K562 (cell line): Measurements from ENCODE around the gene SPAG9. TPM values are rescaled to one million over a fixed set of nuclear protein-coding genes. Genes with fewer than 3 reads are reported as not detected.

Experiments used
- CREB1 ChIP-seq, 2 experiments: sonication (generic) in 1 of 2; formaldehyde crosslinking in 1 of 2; IDR thresholded peaks; 2 replicates each; pipeline versions ENCODE4 v1.6.1 to v1.8.0; 2012 to 2022; ENCODE audit warnings: inconsistent platforms in 1 of 2, mild to moderate bottlenecking in 1 of 2, missing genetic modification reagents in 1 of 2, moderate library complexity in 1 of 2
- ESRRB ChIP-seq: fragments of 250-450 bp; sonication (Bioruptor Pico); IDR thresholded peaks from 2 replicates; pipeline ENCODE4 v1.5.0; 2020; ENCODE audit warnings: mild to moderate bottlenecking, moderate library complexity, borderline replicate concordance
- TEAD2 ChIP-seq: fragments of 450-650 bp; IDR thresholded peaks from 2 replicates; pipeline ENCODE4 v1.6.1; 2016; ENCODE audit warnings: missing genetic modification characterization, control low read depth, missing compliant biosample characterization
- ZBTB7A ChIP-seq: IDR thresholded peaks from 2 replicates; pipeline ENCODE4 v1.6.1; 2011; ENCODE audit warnings: low read depth, mild to moderate bottlenecking, low read length, moderate library complexity, borderline replicate concordance; ENCODE audit not compliant: control insufficient read depth
- ZC3H8 ChIP-seq: fragments of 450-650 bp; IDR thresholded peaks from 2 replicates; pipeline ENCODE4 v1.6.1; 2017
- polyA plus RNA-seq, 8 experiments: library from polyadenylated mRNA; depleted of rRNA in 4 of 8; stranded (reverse) in 5 of 8; unstranded in 3 of 8; fragments of >200 nt; fragmentation: Nextera tagmentation in 2 of 8; fragmentation: Illumina TruSeq in 1 of 8; extraction: Ambion mirVana in 2 of 8; extraction: Trizol in 1 of 8; gene quantifications; 2 replicates each; pipeline versions ENCODE4 v1.2.1 to v1.2.3, GENCODE V29; 2011 to 2014; ENCODE audit warnings: inconsistent platforms in 1 of 8, missing spikeins in 1 of 8
- total RNA-seq, 7 experiments: library from RNA; depleted of rRNA in 6 of 7; stranded (reverse); fragments of >200 nt in 6 of 7; fragmentation: Illumina TruSeq in 2 of 7; extraction: Trizol in 2 of 7; gene quantifications; 2 replicates each; pipeline versions ENCODE4 v1.2.1 to v1.2.3, GENCODE V29; 2011 to 2021; ENCODE audit warnings: low replicate concordance in 1 of 7
- TF ChIP-seq, protein P1 (sequence below): fragments of 250-450 bp; sonication (Bioruptor Pico); IDR thresholded peaks from 2 replicates; pipeline ENCODE4 v1.4.0; 2020; ENCODE audit warnings: mild to moderate bottlenecking, moderate library complexity, borderline replicate concordance
- TF ChIP-seq, protein P2 (sequence below): IDR thresholded peaks from 2 replicates; pipeline ENCODE4 v1.6.1; 2011; ENCODE audit warnings: borderline replicate concordance, low read depth, mild to moderate bottlenecking, moderate library complexity, low read length; ENCODE audit not compliant: insufficient read depth, poor library complexity, severe bottlenecking
- TF ChIP-seq, protein P3 (sequence below): fragments of 450-650 bp; formaldehyde crosslinking; IDR thresholded peaks from 2 replicates; pipeline ENCODE4 v1.4.0; 2022; ENCODE audit warnings: missing genetic modification characterization
- TF ChIP-seq, protein P4 (sequence below): fragments of 450-650 bp; IDR thresholded peaks from 2 replicates; pipeline ENCODE4 v1.6.1; 2016; ENCODE audit warnings: low read depth

Gene SPAG9
- total and polyA plus RNA-seq, 9 of the 15 experiments (the other 6 are each of a cell fraction or from before 2014, with no cell fraction given) = 12.2 to 99.2 (median 58.2) TPM

- TF ChIP-seq ZBTB7A (no peak), CREB1 (IDR thresholded peaks at IDR 0.05) (peak; percentile 67; the same call in 1 of the 2 replicates), CREB1 (CRISPR knock-in tag; IDR thresholded peaks at IDR 0.05) (peak; percentile 74), ZC3H8 (peak; percentile 88), TEAD2 (tag) (no peak), ESRRB (CRISPR knock-in tag) (no peak)
- TF ChIP-seq, protein P1, sequence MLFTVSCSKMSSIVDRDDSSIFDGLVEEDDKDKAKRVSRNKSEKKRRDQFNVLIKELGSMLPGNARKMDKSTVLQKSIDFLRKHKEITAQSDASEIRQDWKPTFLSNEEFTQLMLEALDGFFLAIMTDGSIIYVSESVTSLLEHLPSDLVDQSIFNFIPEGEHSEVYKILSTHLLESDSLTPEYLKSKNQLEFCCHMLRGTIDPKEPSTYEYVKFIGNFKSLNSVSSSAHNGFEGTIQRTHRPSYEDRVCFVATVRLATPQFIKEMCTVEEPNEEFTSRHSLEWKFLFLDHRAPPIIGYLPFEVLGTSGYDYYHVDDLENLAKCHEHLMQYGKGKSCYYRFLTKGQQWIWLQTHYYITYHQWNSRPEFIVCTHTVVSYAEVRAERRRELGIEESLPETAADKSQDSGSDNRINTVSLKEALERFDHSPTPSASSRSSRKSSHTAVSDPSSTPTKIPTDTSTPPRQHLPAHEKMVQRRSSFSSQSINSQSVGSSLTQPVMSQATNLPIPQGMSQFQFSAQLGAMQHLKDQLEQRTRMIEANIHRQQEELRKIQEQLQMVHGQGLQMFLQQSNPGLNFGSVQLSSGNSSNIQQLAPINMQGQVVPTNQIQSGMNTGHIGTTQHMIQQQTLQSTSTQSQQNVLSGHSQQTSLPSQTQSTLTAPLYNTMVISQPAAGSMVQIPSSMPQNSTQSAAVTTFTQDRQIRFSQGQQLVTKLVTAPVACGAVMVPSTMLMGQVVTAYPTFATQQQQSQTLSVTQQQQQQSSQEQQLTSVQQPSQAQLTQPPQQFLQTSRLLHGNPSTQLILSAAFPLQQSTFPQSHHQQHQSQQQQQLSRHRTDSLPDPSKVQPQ = no peak
- TF ChIP-seq, protein P2, sequence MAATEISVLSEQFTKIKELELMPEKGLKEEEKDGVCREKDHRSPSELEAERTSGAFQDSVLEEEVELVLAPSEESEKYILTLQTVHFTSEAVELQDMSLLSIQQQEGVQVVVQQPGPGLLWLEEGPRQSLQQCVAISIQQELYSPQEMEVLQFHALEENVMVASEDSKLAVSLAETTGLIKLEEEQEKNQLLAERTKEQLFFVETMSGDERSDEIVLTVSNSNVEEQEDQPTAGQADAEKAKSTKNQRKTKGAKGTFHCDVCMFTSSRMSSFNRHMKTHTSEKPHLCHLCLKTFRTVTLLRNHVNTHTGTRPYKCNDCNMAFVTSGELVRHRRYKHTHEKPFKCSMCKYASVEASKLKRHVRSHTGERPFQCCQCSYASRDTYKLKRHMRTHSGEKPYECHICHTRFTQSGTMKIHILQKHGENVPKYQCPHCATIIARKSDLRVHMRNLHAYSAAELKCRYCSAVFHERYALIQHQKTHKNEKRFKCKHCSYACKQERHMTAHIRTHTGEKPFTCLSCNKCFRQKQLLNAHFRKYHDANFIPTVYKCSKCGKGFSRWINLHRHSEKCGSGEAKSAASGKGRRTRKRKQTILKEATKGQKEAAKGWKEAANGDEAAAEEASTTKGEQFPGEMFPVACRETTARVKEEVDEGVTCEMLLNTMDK = peak; percentile 37
- TF ChIP-seq, protein P3, sequence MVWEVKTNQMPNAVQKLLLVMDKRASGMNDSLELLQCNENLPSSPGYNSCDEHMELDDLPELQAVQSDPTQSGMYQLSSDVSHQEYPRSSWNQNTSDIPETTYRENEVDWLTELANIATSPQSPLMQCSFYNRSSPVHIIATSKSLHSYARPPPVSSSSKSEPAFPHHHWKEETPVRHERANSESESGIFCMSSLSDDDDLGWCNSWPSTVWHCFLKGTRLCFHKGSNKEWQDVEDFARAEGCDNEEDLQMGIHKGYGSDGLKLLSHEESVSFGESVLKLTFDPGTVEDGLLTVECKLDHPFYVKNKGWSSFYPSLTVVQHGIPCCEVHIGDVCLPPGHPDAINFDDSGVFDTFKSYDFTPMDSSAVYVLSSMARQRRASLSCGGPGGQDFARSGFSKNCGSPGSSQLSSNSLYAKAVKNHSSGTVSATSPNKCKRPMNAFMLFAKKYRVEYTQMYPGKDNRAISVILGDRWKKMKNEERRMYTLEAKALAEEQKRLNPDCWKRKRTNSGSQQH = peak; percentile 97
- TF ChIP-seq, protein P4, sequence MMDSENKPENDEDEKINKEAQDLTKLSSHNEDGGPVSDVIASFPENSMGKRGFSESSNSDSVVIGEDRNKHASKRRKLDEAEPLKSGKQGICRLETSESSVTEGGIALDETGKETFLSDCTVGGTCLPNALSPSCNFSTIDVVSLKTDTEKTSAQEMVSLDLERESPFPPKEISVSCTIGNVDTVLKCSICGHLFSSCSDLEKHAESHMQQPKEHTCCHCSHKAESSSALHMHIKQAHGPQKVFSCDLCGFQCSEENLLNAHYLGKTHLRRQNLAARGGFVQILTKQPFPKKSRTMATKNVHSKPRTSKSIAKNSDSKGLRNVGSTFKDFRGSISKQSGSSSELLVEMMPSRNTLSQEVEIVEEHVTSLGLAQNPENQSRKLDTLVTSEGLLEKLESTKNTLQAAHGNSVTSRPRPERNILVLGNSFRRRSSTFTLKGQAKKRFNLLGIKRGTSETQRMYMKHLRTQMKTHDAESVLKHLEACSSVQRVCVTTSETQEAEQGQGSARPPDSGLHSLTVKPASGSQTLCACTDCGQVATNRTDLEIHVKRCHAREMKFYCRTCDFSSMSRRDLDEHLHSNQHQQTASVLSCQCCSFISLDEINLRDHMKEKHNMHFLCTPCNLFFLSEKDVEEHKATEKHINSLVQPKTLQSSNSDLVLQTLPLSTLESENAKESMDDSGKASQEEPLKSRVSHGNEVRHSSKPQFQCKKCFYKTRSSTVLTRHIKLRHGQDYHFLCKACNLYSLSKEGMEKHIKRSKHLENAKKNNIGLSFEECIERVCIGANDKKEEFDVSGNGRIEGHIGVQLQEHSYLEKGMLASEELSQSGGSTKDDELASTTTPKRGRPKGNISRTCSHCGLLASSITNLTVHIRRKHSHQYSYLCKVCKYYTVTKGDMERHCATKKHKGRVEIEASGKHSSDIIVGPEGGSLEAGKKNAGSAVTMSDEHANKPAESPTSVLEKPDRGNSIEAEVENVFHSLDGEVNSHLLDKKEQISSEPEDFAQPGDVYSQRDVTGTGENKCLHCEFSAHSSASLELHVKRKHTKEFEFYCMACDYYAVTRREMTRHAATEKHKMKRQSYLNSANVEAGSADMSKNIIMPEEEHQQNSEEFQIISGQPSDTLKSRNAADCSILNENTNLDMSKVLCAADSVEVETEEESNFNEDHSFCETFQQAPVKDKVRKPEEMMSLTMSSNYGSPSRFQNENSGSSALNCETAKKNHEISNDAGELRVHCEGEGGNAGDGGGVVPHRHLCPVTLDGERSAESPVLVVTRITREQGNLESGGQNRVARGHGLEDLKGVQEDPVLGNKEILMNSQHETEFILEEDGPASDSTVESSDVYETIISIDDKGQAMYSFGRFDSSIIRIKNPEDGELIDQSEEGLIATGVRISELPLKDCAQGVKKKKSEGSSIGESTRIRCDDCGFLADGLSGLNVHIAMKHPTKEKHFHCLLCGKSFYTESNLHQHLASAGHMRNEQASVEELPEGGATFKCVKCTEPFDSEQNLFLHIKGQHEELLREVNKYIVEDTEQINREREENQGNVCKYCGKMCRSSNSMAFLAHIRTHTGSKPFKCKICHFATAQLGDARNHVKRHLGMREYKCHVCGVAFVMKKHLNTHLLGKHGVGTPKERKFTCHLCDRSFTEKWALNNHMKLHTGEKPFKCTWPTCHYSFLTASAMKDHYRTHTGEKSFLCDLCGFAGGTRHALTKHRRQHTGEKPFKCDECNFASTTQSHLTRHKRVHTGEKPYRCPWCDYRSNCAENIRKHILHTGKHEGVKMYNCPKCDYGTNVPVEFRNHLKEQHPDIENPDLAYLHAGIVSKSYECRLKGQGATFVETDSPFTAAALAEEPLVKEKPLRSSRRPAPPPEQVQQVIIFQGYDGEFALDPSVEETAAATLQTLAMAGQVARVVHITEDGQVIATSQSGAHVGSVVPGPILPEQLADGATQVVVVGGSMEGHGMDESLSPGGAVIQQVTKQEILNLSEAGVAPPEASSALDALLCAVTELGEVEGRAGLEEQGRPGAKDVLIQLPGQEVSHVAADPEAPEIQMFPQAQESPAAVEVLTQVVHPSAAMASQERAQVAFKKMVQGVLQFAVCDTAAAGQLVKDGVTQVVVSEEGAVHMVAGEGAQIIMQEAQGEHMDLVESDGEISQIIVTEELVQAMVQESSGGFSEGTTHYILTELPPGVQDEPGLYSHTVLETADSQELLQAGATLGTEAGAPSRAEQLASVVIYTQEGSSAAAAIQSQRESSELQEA = no peak; the same call in 1 of the 2 replicates
Measured at GRCh38 chr17:51153210-51154072, 32.8 kb upstream of the SPAG9 start, which contains the start of gene NME1 (continued).
